Occipital lobe (tissue), 2 donors: ENCODE results near the gene ZNF580. TPM values are rescaled to one million over a fixed set of nuclear protein-coding genes. Genes with fewer than 3 reads are reported as not detected.

Experiments used
- DNase-seq: peaks from one replicate; lab custom pipeline; 2025; lab: John Stamatoyannopoulos, UW
- total RNA-seq: library from RNA; depleted of rRNA; stranded (reverse); fragments of >200 nt; gene quantifications from one replicate; pipeline ENCODE4 v1.2.3, GENCODE V29; 2014

ZNF580 gene
- total RNA-seq, 1 donor from 2014 or later, result 4.8 TPM

- DNase-seq, result no peak
These were observed 50.2 kb downstream of the ZNF580 start for GRCh38 chr19:55690769-55691545.

- no peak for DNase-seq
These were observed 51.0 kb downstream of the ZNF580 start for GRCh38 chr19:55691561-55692481.

GRCh38 chr19:55692681-55693081, 51.9 kb downstream of the ZNF580 start:
- DNase-seq, result no peak

Other genes with a start within 250 kb of the ZNF580 start
- 35.9 TPM for gene UBE2S, start 233.2 kb upstream of the ZNF580 start, total RNA-seq
- 4.2 TPM for gene SHISA7, start 197.7 kb upstream of the ZNF580 start, total RNA-seq
- gene ISOC2, start 179.4 kb upstream of the ZNF580 start, total RNA-seq, result 13.7 TPM
- not detected for gene C19orf85, start 176.3 kb upstream of the ZNF580 start, total RNA-seq
- gene ZNF628, start 164.4 kb upstream of the ZNF580 start, total RNA-seq, result 0.78 TPM
- gene NAT14, start 155.8 kb upstream of the ZNF580 start, total RNA-seq, result 15.0 TPM
- gene SSC5D, start 152.6 kb upstream of the ZNF580 start, total RNA-seq, result 0.31 TPM
- not detected for gene SBK2, start 103.9 kb upstream of the ZNF580 start, total RNA-seq
- gene SBK3, start 95.5 kb upstream of the ZNF580 start, total RNA-seq, result 0.31 TPM
- 4.2 TPM for gene ZNF579, start 60.2 kb upstream of the ZNF580 start, total RNA-seq
- gene FIZ1, start 41.5 kb upstream of the ZNF580 start, total RNA-seq, result 4.1 TPM
- gene ZNF524, start 40.7 kb upstream of the ZNF580 start, total RNA-seq, result 2.8 TPM
- 1.2 TPM for gene ZNF865, start 35.4 kb upstream of the ZNF580 start, total RNA-seq
- gene ZNF784, start 16.4 kb upstream of the ZNF580 start, total RNA-seq, result 5.1 TPM
- 5.6 TPM for gene ZNF581, start 2.6 kb downstream of the ZNF580 start, total RNA-seq
- gene CCDC106, start 7.2 kb downstream of the ZNF580 start, total RNA-seq, result 7.8 TPM
- 65.8 TPM for gene U2AF2, start 14.0 kb downstream of the ZNF580 start, total RNA-seq
- 20.7 TPM for gene EPN1, start 34.2 kb downstream of the ZNF580 start, total RNA-seq
- not detected for gene NLRP9, start 97.4 kb downstream of the ZNF580 start, total RNA-seq
- not detected for gene RFPL4A, start 118.1 kb downstream of the ZNF580 start, total RNA-seq
- gene RFPL4AL1, start 128.1 kb downstream of the ZNF580 start, total RNA-seq, result not detected
- gene NLRP11, start 191.0 kb downstream of the ZNF580 start, total RNA-seq, result not detected
- gene NLRP4, start 195.5 kb downstream of the ZNF580 start, total RNA-seq, result under 0.01 TPM